HG03097 (cell line): ENCODE data around the gene CX3CL1.

Experiments used
- ATAC-seq: cut with Tn5 transposase; IDR thresholded peaks from one replicate; pipeline ENCODE4 v1.9.1; 2021; ENCODE audit not compliant: unreplicated experiment, low FRiP score

CX3CL1 gene

DNA sequence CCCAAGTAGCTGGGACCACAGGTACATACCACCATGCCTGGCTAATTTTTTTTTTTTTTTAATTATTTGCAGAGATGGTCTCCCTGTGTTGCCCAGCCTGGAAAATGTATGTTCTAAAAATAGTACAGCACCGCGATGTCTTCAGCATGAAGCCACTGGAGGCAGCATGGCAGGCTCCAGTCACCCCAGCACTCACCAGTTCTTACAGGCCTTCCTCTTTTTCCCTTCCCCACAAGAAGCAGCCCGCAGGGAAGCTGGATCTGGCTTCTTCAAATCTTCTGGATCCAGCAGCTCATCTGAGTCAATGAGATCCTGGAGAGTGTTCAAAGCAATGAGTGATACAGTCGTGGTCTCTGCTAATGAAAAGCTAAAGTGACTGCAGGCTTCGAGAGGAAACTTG is 58.7 kb downstream of the CX3CL1 start:
- no peak for ATAC-seq

DNA sequence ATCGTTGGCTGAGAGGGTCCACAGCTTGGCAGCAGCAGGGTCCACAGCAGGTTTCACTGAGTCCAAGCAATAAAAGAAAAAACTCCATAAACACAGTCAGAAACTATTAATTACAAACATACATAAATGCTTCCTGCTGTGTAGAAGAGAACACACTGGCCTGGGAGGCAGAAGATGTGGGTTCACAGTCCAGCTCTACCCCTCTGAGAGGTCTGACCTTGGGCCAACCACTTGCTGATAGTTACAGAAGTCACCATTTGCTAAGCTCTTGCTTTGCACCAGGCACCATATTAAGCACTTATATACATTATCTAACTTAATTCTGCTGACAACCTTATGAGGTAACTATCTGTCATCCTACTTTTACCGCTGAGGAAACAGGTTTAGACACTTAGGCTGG is 60.2 kb downstream of the CX3CL1 start:
- no peak for ATAC-seq

DNA sequence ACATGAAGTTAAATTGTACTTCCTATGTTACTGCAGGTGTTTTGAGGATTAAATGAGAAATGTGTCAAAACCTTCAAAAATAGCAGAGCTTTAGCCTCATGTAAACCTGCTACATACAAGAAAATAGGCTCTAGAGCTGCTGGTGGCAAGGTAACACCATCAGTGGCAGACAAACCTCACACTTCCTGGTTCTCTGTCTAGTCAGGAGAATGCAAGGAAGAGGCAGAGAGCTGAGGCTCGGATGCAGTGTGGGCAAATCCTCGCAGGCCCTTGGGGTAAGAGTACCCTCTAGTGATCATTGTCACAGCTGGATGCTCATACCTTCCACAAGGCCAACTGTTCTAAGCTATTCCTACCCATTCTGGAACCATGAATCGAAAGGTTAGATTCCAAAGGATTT is 60.7 kb downstream of the CX3CL1 start:
- no peak for ATAC-seq

DNA sequence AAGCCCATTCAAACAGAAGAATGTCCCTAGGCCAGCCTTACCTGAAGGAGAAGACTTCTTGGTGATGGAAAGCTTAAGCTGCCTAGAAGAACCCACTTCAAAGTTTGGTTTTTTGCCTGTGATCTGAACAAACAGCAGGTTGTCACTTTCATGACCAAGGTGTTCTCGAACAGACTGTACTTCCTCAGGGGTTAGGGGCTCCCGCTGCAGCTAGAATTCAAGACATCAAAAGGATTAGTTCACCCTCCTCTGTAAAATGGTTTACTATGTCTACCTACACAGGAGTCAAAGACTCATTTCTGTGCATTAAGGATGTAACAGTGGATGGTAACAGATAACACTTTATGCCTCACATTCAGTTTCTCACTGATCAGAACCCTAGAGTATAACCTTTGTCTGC is 61.7 kb downstream of the CX3CL1 start:
- ATAC-seq, result no peak
